WTC11 (cell line): Measurements from ENCODE around the gene LENEP. TPM values are rescaled to one million over a fixed set of nuclear protein-coding genes. Genes with fewer than 3 reads are reported as not detected.

Experiments used
- ATAC-seq: fragments of 200-7000 bp; cut with Tn5 transposase; 2 replicates; pipeline ENCODE4 v1.10.0; 2021; ENCODE audit warnings: mild to moderate bottlenecking, moderate library complexity
- CTCF ChIA-PET: fragments of 300-600 bp; sonication (Branson Sonifier 250); formaldehyde crosslinking; loops from one replicate; lab custom pipeline; 2021; ENCODE audit warnings: antibody characterized with exemption; lab: Charles Lee
- POLR2A ChIA-PET: fragments of 350-600 bp; sonication (Branson Sonifier 250); formaldehyde crosslinking; loops from one replicate; lab custom pipeline; 2021; ENCODE audit warnings: antibody characterized with exemption; lab: Charles Lee
- DNase-seq: peaks from one replicate; pipeline ENCODE4 v3.0.0; 2021; ENCODE audit warnings: low spot score
- H3K27ac Mint-ChIP-seq: 2 replicates; pipeline ENCODE4 v1.8.0; 2021; ENCODE audit warnings: mixed read lengths
- H3K27me3 Mint-ChIP-seq: 2 replicates; pipeline ENCODE4 v1.8.0; 2021; ENCODE audit warnings: low read depth, mild to moderate bottlenecking, moderate library complexity, mixed read lengths
- H3K36me3 Mint-ChIP-seq: 2 replicates; pipeline ENCODE4 v1.8.0; 2021; ENCODE audit warnings: mixed read lengths
- H3K4me1 Mint-ChIP-seq: 2 replicates; pipeline ENCODE4 v1.8.0; 2022; ENCODE audit warnings: mixed read lengths
- H3K4me3 Mint-ChIP-seq: 2 replicates; pipeline ENCODE4 v1.8.0; 2021; ENCODE audit warnings: mild to moderate bottlenecking, moderate library complexity, mixed read lengths
- H3K9me3 Mint-ChIP-seq: 2 replicates; pipeline ENCODE4 v1.8.0; 2021; ENCODE audit warnings: mixed read lengths
- AFF4 ChIP-seq: sonication (generic); formaldehyde crosslinking; IDR thresholded peaks from 2 replicates; pipeline ENCODE4 v1.8.1; 2023; ENCODE audit warnings: mild to moderate bottlenecking, missing genetic modification reagents, borderline replicate concordance
- ARID4B ChIP-seq: sonication (generic); formaldehyde crosslinking; IDR thresholded peaks from 2 replicates; pipeline ENCODE4 v1.8.0; 2023; ENCODE audit warnings: missing genetic modification reagents, mild to moderate bottlenecking, borderline replicate concordance
- CREB1 ChIP-seq: sonication (generic); formaldehyde crosslinking; IDR thresholded peaks from 2 replicates; pipeline ENCODE4 v1.8.0; 2023; ENCODE audit warnings: mild to moderate bottlenecking, missing genetic modification reagents
- EMX1 ChIP-seq: fragments of 250-450 bp; sonication (Bioruptor Pico); IDR thresholded peaks from 2 replicates; pipeline ENCODE4 v1.8.0; 2021; ENCODE audit warnings: mild to moderate bottlenecking
- ERG ChIP-seq: fragments of 250-450 bp; sonication (Bioruptor Pico); IDR thresholded peaks from 2 replicates; pipeline ENCODE4 v1.8.0; 2021; ENCODE audit warnings: mild to moderate bottlenecking
- ETV6 ChIP-seq: sonication (generic); formaldehyde crosslinking; IDR thresholded peaks from 2 replicates; pipeline ENCODE4 v1.8.1; 2022; ENCODE audit warnings: mild to moderate bottlenecking, missing genetic modification reagents
- KAT7 ChIP-seq: sonication (generic); formaldehyde crosslinking; IDR thresholded peaks from 2 replicates; pipeline ENCODE4 v1.8.1; 2023; ENCODE audit warnings: missing genetic modification reagents, mild to moderate bottlenecking, borderline replicate concordance
- MYBL2 ChIP-seq: sonication (generic); formaldehyde crosslinking; IDR thresholded peaks from 2 replicates; pipeline ENCODE4 v1.8.1; 2023; ENCODE audit warnings: mild to moderate bottlenecking, moderate library complexity, missing genetic modification reagents
- NFE2L1 ChIP-seq: sonication (generic); formaldehyde crosslinking; IDR thresholded peaks from 2 replicates; pipeline ENCODE4 v1.8.1; 2023; ENCODE audit warnings: missing genetic modification reagents
- NR2C2 ChIP-seq: sonication (generic); formaldehyde crosslinking; IDR thresholded peaks from 2 replicates; pipeline ENCODE4 v1.8.0; 2022; ENCODE audit warnings: mild to moderate bottlenecking, missing genetic modification reagents
- SMAD4 ChIP-seq: sonication (generic); formaldehyde crosslinking; IDR thresholded peaks from 2 replicates; pipeline ENCODE4 v1.8.0; 2022; ENCODE audit warnings: mild to moderate bottlenecking, missing genetic modification reagents
- TCF7 ChIP-seq: sonication (generic); formaldehyde crosslinking; IDR thresholded peaks from 2 replicates; pipeline ENCODE4 v1.8.0; 2022; ENCODE audit warnings: mild to moderate bottlenecking, low read depth, missing genetic modification reagents, moderate library complexity
- ZNF396 ChIP-seq: fragments of 250-450 bp; sonication (Bioruptor Pico); IDR thresholded peaks from 2 replicates; pipeline ENCODE4 v1.8.0; 2021; ENCODE audit warnings: mild to moderate bottlenecking, moderate library complexity, borderline replicate concordance
- ZSCAN18 ChIP-seq: fragments of 250-450 bp; sonication (Bioruptor Pico); IDR thresholded peaks from 2 replicates; pipeline ENCODE4 v2.1.2; 2022; ENCODE audit warnings: mild to moderate bottlenecking, moderate library complexity
- total RNA-seq: library from RNA; stranded (reverse); gene quantifications from 3 replicates; pipeline ENCODE4 v1.2.3, GENCODE V29; 2021
- TF ChIP-seq, protein P1 (sequence below): sonication (generic); formaldehyde crosslinking; conservative IDR thresholded peaks from 2 replicates; pipeline ENCODE4 v1.8.1; 2022; ENCODE audit warnings: mild to moderate bottlenecking, missing genetic modification reagents
- TF ChIP-seq, protein P2 (sequence below): sonication (generic); formaldehyde crosslinking; IDR thresholded peaks from 2 replicates; pipeline ENCODE4 v1.8.1; 2023; ENCODE audit warnings: mild to moderate bottlenecking, missing genetic modification reagents, moderate library complexity
- TF ChIP-seq, protein P3 (sequence below): sonication (generic); formaldehyde crosslinking; IDR thresholded peaks from 2 replicates; pipeline ENCODE4 v1.8.0; 2022; ENCODE audit warnings: missing genetic modification reagents

The LENEP gene
- total RNA-seq, 1 experiment from 2014 or later, result 1.2 TPM

DNA sequence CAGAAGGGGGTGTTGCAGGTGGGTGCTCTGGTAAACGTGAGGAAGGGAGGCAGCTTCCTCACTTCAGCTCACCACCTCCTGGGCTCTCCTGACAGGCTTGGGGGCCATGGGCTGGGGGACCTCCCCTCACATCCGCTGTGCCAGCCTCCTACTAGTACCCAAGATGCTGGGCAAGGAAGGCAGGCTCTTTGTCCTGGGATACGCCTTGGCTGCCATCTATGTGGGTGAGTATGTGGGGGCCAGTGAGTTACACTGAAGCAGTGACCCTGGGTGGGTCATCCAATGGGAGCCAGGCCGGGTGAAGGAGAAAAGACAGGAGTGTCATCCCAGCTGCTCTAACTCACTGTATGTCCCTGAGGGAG, 45.9 kb downstream of the LENEP start (continued):
- no peak for TF ChIP-seq ARID4B
- TF ChIP-seq ZNF396 (CRISPR knock-in tag), result no peak
- no peak for TF ChIP-seq ERG (CRISPR knock-in tag)
- TF ChIP-seq MYBL2 (CRISPR knock-in tag), result no peak
- no peak for TF ChIP-seq TCF7 (CRISPR knock-in tag)

DNA sequence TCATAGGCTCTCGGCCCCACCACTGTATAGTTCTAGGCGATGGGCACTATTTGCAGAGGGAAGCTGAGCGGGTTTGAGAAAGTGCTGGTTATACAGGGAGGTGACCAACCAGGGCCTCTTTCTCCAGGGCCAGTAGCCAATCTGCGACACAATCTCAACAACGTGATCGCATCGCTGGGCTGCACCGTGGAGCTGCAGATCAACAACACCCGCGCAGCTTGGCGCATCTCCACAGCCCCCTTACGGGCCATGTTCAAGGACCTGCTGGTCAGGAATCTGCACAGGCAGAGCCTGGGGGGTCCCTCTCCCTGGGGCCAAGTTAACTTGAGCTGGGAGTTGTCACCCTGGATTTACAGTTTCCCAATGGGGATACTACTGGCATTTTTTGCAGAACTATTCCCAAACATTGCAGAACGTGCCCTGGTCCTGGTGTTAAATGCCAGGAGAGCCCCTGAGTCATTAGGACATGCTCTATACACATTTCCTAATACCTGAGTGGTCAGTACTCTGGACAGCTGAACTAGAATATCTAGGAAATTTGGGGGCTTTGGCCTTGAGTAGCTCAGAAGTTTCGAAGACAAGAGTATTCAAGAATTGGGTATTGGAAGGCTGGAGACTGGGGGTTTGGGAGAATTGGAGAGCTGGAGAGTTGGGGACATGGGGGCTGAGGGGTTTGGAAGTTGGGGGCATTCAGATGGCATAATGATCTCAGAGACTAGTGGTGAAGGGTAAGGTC, 47.1 kb downstream of the LENEP start:
- ChIA-PET CTCF (interaction anchor here (0.7 to 5.6 kb wide), 12 partner anchors 10 to 51 kb away, joined by 3 to 137 read pairs (median 4); partner anchors contain the start of genes ADAM15 and EFNA4), POLR2A (no interaction called here)
- Mint-ChIP-seq H3K4me1 (peaks cover 11% of the 10 kb centered on the region), H3K36me3 (no peaks in the 10 kb centered on the region), H3K27me3 (peaks cover 10% of the 10 kb centered on the region), H3K4me3 (no peak overlapping the region), H3K27ac (no peak overlapping the region), H3K9me3 (no peaks in the 10 kb centered on the region)
- DNase-seq (no peak), ATAC-seq (no peak)
- TF ChIP-seq, protein P1, sequence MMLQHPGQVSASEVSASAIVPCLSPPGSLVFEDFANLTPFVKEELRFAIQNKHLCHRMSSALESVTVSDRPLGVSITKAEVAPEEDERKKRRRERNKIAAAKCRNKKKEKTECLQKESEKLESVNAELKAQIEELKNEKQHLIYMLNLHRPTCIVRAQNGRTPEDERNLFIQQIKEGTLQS (CRISPR knock-in tag), result no peak
- no peak for TF ChIP-seq ETV6 (CRISPR knock-in tag)
- TF ChIP-seq NFE2L1 (CRISPR knock-in tag), result no peak
- TF ChIP-seq, protein P2, sequence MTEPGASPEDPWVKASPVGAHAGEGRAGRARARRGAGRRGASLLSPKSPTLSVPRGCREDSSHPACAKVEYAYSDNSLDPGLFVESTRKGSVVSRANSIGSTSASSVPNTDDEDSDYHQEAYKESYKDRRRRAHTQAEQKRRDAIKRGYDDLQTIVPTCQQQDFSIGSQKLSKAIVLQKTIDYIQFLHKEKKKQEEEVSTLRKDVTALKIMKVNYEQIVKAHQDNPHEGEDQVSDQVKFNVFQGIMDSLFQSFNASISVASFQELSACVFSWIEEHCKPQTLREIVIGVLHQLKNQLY, result no peak
- no peak for TF ChIP-seq TCF7 (CRISPR knock-in tag)
- no peak for TF ChIP-seq NR2C2 (CRISPR knock-in tag)
- TF ChIP-seq SMAD4 (CRISPR knock-in tag), result no peak
- no peak for TF ChIP-seq KAT7 (CRISPR knock-in tag)
- no peak for TF ChIP-seq AFF4
- no peak for TF ChIP-seq ZSCAN18
- TF ChIP-seq, protein P3, sequence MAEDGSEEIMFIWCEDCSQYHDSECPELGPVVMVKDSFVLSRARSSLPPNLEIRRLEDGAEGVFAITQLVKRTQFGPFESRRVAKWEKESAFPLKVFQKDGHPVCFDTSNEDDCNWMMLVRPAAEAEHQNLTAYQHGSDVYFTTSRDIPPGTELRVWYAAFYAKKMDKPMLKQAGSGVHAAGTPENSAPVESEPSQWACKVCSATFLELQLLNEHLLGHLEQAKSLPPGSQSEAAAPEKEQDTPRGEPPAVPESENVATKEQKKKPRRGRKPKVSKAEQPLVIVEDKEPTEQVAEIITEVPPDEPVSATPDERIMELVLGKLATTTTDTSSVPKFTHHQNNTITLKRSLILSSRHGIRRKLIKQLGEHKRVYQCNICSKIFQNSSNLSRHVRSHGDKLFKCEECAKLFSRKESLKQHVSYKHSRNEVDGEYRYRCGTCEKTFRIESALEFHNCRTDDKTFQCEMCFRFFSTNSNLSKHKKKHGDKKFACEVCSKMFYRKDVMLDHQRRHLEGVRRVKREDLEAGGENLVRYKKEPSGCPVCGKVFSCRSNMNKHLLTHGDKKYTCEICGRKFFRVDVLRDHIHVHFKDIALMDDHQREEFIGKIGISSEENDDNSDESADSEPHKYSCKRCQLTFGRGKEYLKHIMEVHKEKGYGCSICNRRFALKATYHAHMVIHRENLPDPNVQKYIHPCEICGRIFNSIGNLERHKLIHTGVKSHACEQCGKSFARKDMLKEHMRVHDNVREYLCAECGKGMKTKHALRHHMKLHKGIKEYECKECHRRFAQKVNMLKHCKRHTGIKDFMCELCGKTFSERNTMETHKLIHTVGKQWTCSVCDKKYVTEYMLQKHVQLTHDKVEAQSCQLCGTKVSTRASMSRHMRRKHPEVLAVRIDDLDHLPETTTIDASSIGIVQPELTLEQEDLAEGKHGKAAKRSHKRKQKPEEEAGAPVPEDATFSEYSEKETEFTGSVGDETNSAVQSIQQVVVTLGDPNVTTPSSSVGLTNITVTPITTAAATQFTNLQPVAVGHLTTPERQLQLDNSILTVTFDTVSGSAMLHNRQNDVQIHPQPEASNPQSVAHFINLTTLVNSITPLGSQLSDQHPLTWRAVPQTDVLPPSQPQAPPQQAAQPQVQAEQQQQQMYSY (CRISPR knock-in tag), result no peak
- no peak for TF ChIP-seq CREB1 (CRISPR knock-in tag)
- no peak for TF ChIP-seq EMX1 (CRISPR knock-in tag)
